Neural cell (in vitro differentiated cells): Measurements from ENCODE around the gene CDK6. TPM values are rescaled to one million over a fixed set of nuclear protein-coding genes. Genes with fewer than 3 reads are reported as not detected.
"Not testable (repeated sequence)": the region's sequence is repeated elsewhere in the genome, so short reads cannot be mapped to it uniquely, and the experiment has no call there.

ENCODE experiments used
- H2AFZ ChIP-seq: fragments of 200-600, 300-800 bp; sonication (generic), shearing (Covaris generic); 2 replicates; pipeline ENCODE4 v1.6.0; 2014; ENCODE audit warnings: low read depth, mild to moderate bottlenecking, antibody characterized with exemption, low read length, moderate library complexity
- H3F3A ChIP-seq: fragments of 200-600 bp; shearing (Covaris generic); 2 replicates; pipeline ENCODE4 v1.6.1; 2016; ENCODE audit warnings: mild to moderate bottlenecking, moderate library complexity, mixed read lengths, antibody characterized with exemption, low read length; ENCODE audit not compliant: insufficient read depth, poor library complexity, severe bottlenecking
- H3K27ac ChIP-seq: fragments of 200-600, 300-800 bp; sonication (generic), shearing (Covaris generic); 2 replicates; pipeline ENCODE4 v1.5.1; 2014; ENCODE audit warnings: mild to moderate bottlenecking, low read length, moderate library complexity
- H3K27me3 ChIP-seq: fragments of 300-800, 200-600 bp; sonication (generic), shearing (Covaris generic); 2 replicates; pipeline ENCODE4 v1.6.0; 2014; ENCODE audit warnings: mild to moderate bottlenecking, low read depth, low read length, moderate library complexity; ENCODE audit not compliant: insufficient read depth
- H3K36me3 ChIP-seq: fragments of 300-800, 200-600 bp; sonication (generic), shearing (Covaris generic); 2 replicates; pipeline ENCODE4 v1.5.1; 2014; ENCODE audit warnings: mild to moderate bottlenecking, antibody characterized with exemption, low read length, moderate library complexity; ENCODE audit not compliant: insufficient read depth
- H3K4me2 ChIP-seq: fragments of 300-800, 200-600 bp; sonication (generic), shearing (Covaris generic); 2 replicates; pipeline ENCODE4 v1.6.0; 2014; ENCODE audit warnings: mild to moderate bottlenecking, low read length
- H3K4me3 ChIP-seq: fragments of 300-800, 200-600 bp; sonication (generic), shearing (Covaris generic); 2 replicates; pipeline ENCODE4 v1.5.1; 2014; ENCODE audit warnings: mild to moderate bottlenecking, low read length, moderate library complexity
- H3K79me2 ChIP-seq: fragments of 200-600 bp; shearing (Covaris generic); replicated peaks from 2 replicates; pipeline ENCODE4 v1.6.0; 2014; ENCODE audit warnings: mild to moderate bottlenecking, low read length, moderate library complexity; ENCODE audit not compliant: insufficient read depth
- H3K9ac ChIP-seq: fragments of 300-800, 200-600 bp; sonication (generic), shearing (Covaris generic); 2 replicates; pipeline ENCODE4 v1.6.1; 2016; ENCODE audit warnings: mild to moderate bottlenecking, low read length, mixed read lengths
- H3K9me2 ChIP-seq: fragments of 200-600 bp; shearing (Covaris generic); 2 replicates; pipeline ENCODE4 v1.6.1; 2016; ENCODE audit warnings: mild to moderate bottlenecking, low read length, mixed read lengths; ENCODE audit not compliant: insufficient read depth
- H3K9me3 ChIP-seq: fragments of 200-600, 300-800 bp; sonication (generic), shearing (Covaris generic); 2 replicates; pipeline ENCODE4 v1.6.1; 2016; ENCODE audit warnings: mild to moderate bottlenecking, mixed run types, low read length, moderate library complexity, mixed read lengths
- H4K20me1 ChIP-seq: fragments of 200-600 bp; shearing (Covaris generic); 2 replicates; pipeline ENCODE4 v1.6.1; 2016; ENCODE audit warnings: mild to moderate bottlenecking, mixed run types; ENCODE audit not compliant: insufficient read depth
- CTCF ChIP-seq: fragments of 450-650 bp; IDR thresholded peaks from 2 replicates; pipeline ENCODE4 v1.5.1; 2014; ENCODE audit warnings: antibody characterized with exemption, mild to moderate bottlenecking, moderate library complexity; ENCODE audit not compliant: poor library complexity, severe bottlenecking
- EP300 ChIP-seq: fragments of 450-650 bp; conservative IDR thresholded peaks from 2 replicates; pipeline ENCODE4 v1.6.1; 2014; ENCODE audit warnings: antibody characterized with exemption, mild to moderate bottlenecking, moderate library complexity; ENCODE audit not compliant: poor library complexity, severe bottlenecking
- EZH2 ChIP-seq: fragments of 200-600, 300-800 bp; shearing (Covaris generic), sonication (generic); IDR thresholded peaks from 2 replicates; pipeline ENCODE4 v1.6.1; 2014; ENCODE audit warnings: antibody characterized with exemption, low read length, borderline replicate concordance, mild to moderate bottlenecking; ENCODE audit not compliant: insufficient read depth, poor library complexity, severe bottlenecking
- MXI1 ChIP-seq: fragments of 450-650 bp; conservative IDR thresholded peaks from 2 replicates; pipeline ENCODE4 v1.6.1; 2014; ENCODE audit warnings: antibody characterized with exemption, mild to moderate bottlenecking; ENCODE audit not compliant: poor library complexity, severe bottlenecking
- POLR2AphosphoS5 ChIP-seq: IDR thresholded peaks from 2 replicates; pipeline ENCODE4 v1.6.1; 2012
- SMC3 ChIP-seq: fragments of 450-650 bp; conservative IDR thresholded peaks from 2 replicates; pipeline ENCODE4 v1.6.1; 2014; ENCODE audit warnings: antibody characterized with exemption, mild to moderate bottlenecking, moderate library complexity; ENCODE audit not compliant: poor library complexity
- TAF1 ChIP-seq: IDR thresholded peaks from 2 replicates; pipeline ENCODE4 v1.6.1; 2012; ENCODE audit warnings: low read depth
- polyA minus RNA-seq: library from RNA; depleted of rRNA, polyadenylated mRNA; stranded (reverse); fragments of >200 nt; gene quantifications from 2 replicates; pipeline ENCODE4 v1.2.3, GENCODE V29; 2014
- polyA plus RNA-seq: library from polyadenylated mRNA; depleted of rRNA; stranded (reverse); fragments of >200 nt; gene quantifications from 2 replicates; pipeline ENCODE4 v1.2.3, GENCODE V29; 2014
- TF ChIP-seq, protein P1 (sequence below): IDR thresholded peaks from 2 replicates; pipeline ENCODE4 v1.6.1; 2012; ENCODE audit warnings: borderline replicate concordance

The CDK6 gene
- 4.1 and 4.2 TPM in 2 replicates for polyA plus RNA-seq
- 14.1 and 18.4 TPM in 2 replicates for polyA minus RNA-seq

GRCh38 chr7:92836489-92836999, at the start of gene CDK6:
TSS of gene CDK6 (minus strand) at chr7:92836573. CDS start at chr7:92833323, 3,250 bp downstream.
- no peaks in the 10 kb centered on the region for H3K79me2 ChIP-seq
- TF ChIP-seq TAF1 = no peak
- TF ChIP-seq SMC3 = no peak
- TF ChIP-seq EP300 = no peak
- TF ChIP-seq, protein P1, sequence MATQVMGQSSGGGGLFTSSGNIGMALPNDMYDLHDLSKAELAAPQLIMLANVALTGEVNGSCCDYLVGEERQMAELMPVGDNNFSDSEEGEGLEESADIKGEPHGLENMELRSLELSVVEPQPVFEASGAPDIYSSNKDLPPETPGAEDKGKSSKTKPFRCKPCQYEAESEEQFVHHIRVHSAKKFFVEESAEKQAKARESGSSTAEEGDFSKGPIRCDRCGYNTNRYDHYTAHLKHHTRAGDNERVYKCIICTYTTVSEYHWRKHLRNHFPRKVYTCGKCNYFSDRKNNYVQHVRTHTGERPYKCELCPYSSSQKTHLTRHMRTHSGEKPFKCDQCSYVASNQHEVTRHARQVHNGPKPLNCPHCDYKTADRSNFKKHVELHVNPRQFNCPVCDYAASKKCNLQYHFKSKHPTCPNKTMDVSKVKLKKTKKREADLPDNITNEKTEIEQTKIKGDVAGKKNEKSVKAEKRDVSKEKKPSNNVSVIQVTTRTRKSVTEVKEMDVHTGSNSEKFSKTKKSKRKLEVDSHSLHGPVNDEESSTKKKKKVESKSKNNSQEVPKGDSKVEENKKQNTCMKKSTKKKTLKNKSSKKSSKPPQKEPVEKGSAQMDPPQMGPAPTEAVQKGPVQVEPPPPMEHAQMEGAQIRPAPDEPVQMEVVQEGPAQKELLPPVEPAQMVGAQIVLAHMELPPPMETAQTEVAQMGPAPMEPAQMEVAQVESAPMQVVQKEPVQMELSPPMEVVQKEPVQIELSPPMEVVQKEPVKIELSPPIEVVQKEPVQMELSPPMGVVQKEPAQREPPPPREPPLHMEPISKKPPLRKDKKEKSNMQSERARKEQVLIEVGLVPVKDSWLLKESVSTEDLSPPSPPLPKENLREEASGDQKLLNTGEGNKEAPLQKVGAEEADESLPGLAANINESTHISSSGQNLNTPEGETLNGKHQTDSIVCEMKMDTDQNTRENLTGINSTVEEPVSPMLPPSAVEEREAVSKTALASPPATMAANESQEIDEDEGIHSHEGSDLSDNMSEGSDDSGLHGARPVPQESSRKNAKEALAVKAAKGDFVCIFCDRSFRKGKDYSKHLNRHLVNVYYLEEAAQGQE = no peak

GRCh38 chr7:92886039-92886438, 49.7 kb upstream of the CDK6 start:
- H3K79me2 ChIP-seq, H3F3A ChIP-seq, H4K20me1 ChIP-seq, H3K27me3 ChIP-seq, H3K27ac ChIP-seq, H3K9ac ChIP-seq, H3K36me3 ChIP-seq, H2AFZ ChIP-seq, H3K4me2 ChIP-seq, H3K9me3 ChIP-seq, H3K4me3 ChIP-seq, H3K9me2 ChIP-seq: not testable (repeated sequence)

More at GRCh38 chr7:92836489-92836999, at the start of gene CDK6:
- H4K20me1 ChIP-seq = no peaks in the 10 kb centered on the region
- H3K9me2 ChIP-seq = no peaks in the 10 kb centered on the region
- H3K4me2 ChIP-seq = peak within 1 kb of the TSS; percentile 80
- peak within 1 kb of the TSS; percentile 17 for H3K9ac ChIP-seq
- peaks cover 52% of the 10 kb centered on the region for H3K27me3 ChIP-seq
- no peak within 1 kb of the TSS for H2AFZ ChIP-seq
- H3K9me3 ChIP-seq = no peaks in the 10 kb centered on the region
- peak within 1 kb of the TSS; percentile 88 for H3K4me3 ChIP-seq
- H3K27ac ChIP-seq = no peak within 1 kb of the TSS
- no peaks in the 10 kb centered on the region for H3K36me3 ChIP-seq
- H3F3A ChIP-seq = no peaks in the 10 kb centered on the region

DNA sequence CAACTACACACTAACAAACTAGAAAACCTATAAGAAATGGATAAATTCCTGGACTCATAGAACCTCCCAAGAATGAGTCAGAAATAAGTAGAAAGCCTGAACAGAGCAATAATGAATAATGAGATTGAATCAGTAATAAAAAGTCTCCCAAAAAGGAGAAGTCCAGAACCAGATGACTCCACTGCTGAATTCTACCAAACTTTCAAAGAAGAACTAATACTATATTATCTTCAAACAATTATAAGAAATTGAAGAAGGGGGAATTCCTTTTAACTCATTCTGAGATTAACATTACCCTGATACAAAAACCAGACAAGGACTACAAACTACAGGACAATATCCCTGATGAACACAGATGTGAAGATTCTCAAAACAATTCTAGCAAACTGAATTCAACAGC, 47.8 kb upstream of the CDK6 start:
- no peak overlapping the region for H3K9ac ChIP-seq
- H4K20me1 ChIP-seq = no peaks in the 10 kb centered on the region
- no peaks in the 10 kb centered on the region for H3K79me2 ChIP-seq
- TF ChIP-seq EZH2 (no peak), CTCF (no peak), POLR2AphosphoS5 (no peak), SMC3 (no peak), MXI1 (no peak), TAF1 (no peak)
- no peaks in the 10 kb centered on the region for H3K27me3 ChIP-seq
- H3K36me3 ChIP-seq = no peaks in the 10 kb centered on the region
- H3K4me2 ChIP-seq = no peak overlapping the region
- H3K9me3 ChIP-seq = no peaks in the 10 kb centered on the region
- H3F3A ChIP-seq = no peaks in the 10 kb centered on the region
- no peak overlapping the region for H2AFZ ChIP-seq
- H3K9me2 ChIP-seq = no peaks in the 10 kb centered on the region
- no peak overlapping the region for H3K27ac ChIP-seq
- H3K4me3 ChIP-seq = no peak overlapping the region
